ENCODE data around the gene GJA8.
"Not testable (repeated sequence)": the region's sequence is repeated elsewhere in the genome, so short reads cannot be mapped to it uniquely, and the experiment has no call there.

GJA8 gene

GRCh38 chr1:147927689-147928088 lies 25.1 kb downstream of the GJA8 start:
- FAIRE-seq; DNase-seq (ENCODE audit: low spot score): not testable (repeated sequence)

- DNase-seq (ENCODE audit: low spot score) (peak; percentile 72), FAIRE-seq (peak; percentile 68)
Observed at GRCh38 chr1:147928236-147929132, 25.9 kb downstream of the GJA8 start, which contains the start of gene GPR89B. TSS of gene GPR89B (plus strand) at chr1:147928420. CDS start at chr1:147928537, 117 bp downstream.

DNA sequence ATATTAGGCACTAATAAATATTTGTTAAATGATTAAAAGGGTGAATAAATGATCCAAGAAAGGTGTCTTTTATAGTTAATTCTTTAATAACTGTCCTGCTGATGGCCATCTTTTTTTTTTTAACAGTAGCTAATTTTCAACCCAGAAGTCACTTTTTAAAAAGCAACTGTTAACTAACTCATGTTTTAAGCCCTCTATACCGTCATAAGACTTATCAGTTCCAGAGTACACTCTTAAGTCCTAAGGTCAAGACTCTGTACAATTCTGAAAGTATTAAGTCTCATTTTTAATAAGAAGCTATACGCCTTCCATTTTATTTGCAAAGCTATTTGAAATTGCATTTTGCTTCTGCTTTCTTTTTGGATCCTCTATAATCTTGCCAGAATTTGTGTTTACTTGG lies 28.5 kb downstream of the GJA8 start:
- not testable (repeated sequence) for DNase-seq (ENCODE audit: low spot score); FAIRE-seq

- DNase-seq (ENCODE audit: low spot score); FAIRE-seq: not testable (repeated sequence)
Observed at GRCh38 chr1:147935296-147935695, 32.7 kb downstream of the GJA8 start.

DNA sequence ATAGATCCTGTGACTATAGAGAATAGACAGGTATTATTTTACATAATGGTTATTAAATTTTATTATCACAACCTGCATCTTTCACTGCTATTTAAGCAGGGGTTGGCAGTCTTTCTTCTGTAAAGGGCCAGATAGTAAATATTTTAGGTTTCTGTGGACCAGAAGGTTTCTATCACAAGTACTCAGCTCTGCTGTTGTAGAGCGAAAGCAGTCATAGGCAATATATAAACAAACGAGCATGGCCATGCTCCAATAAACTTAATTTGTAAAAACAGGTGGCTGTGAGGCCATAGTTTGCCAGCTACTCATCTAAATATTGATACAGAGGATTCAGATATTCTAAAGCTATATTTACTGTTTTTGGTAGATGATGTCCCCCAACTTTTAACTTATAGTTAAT lies 37.9 kb downstream of the GJA8 start:
- DNase-seq (ENCODE audit: low spot score), result not testable (repeated sequence)

DNA sequence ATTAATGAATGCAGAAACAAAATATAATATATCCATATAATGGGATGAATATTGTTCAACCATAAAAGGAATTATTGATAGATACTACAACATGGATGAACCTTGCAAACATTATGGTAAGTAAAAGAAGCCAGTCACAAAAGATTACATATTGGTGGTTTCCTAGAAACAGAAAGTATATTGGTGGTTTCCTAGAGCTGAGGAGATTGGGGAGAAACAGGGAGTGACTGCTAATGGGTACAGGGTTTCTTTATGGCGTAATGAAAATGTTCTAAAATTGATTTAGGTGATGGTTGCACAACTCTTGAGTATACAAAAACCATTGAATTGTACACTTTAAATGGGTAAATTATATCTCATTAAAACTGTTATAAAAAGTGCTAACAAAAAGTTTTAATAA lies 40.0 kb downstream of the GJA8 start:
- FAIRE-seq, result peak; percentile 28

More for the DNA sequence above, 37.9 kb downstream of the GJA8 start:
- FAIRE-seq, result not testable (repeated sequence)

GRCh38 chr1:147949517-147949916 lies 46.9 kb downstream of the GJA8 start:
- DNase-seq (ENCODE audit: low spot score); FAIRE-seq: not testable (repeated sequence)

More for the DNA sequence above, 40.0 kb downstream of the GJA8 start:
- not testable (repeated sequence) for DNase-seq (ENCODE audit: low spot score)
